GM12892 (cell line): Measurements from ENCODE around the gene DCLK1.

Source experiments
- POLR2A ChIP-seq: IDR thresholded peaks from 2 replicates; pipeline ENCODE4 v1.6.1; 2011; ENCODE audit warnings: low read depth, low read length, control low read depth
- POLR2AphosphoS5 ChIP-seq: IDR thresholded peaks from 2 replicates; pipeline ENCODE4 v1.6.1; 2011; ENCODE audit warnings: low read depth, low read length, control low read depth
- TAF1 ChIP-seq: IDR thresholded peaks from 2 replicates; pipeline ENCODE4 v1.6.1; 2011; ENCODE audit warnings: low read depth, mild to moderate bottlenecking, control low read depth, low read length, borderline replicate concordance

GRCh38 chr13:35763060-35763781, 368.0 kb downstream of the DCLK1 start:
- TF ChIP-seq POLR2A (no peak), POLR2AphosphoS5 (no peak), TAF1 (no peak)
